H1 (cell line): ENCODE data around the gene TRIM15. TPM values are rescaled to one million over a fixed set of nuclear protein-coding genes. Genes with fewer than 3 reads are reported as not detected.

Experiments used
- CTCF ChIA-PET: fragments of 300-600 bp; sonication (Branson Sonifier 250); formaldehyde crosslinking; loops from one replicate; lab custom pipeline; 2021; ENCODE audit not compliant: partially characterized antibody; lab: Charles Lee
- POLR2A ChIA-PET: fragments of 300-600 bp; sonication (Branson Sonifier 250); formaldehyde crosslinking; loops from one replicate; lab custom pipeline; 2021; ENCODE audit warnings: inconsistent platforms; ENCODE audit not compliant: partially characterized antibody; lab: Charles Lee
- DNase-seq, 2 experiments: peaks; one replicate each; pipeline versions ENCODE4 v3.0.0 to v3.0.0-alpha.2; 2010 to 2022; ENCODE audit warnings: low spot score in 2 of 2, low read depth in 1 of 2, mixed read lengths in 1 of 2
- FAIRE-seq: peaks from 2 replicates; lab custom pipeline; 2011; peaks lifted over from hg19 to GRCh38; lab: Jason Lieb, UNC
- H2AFZ ChIP-seq: 2 replicates; pipeline ENCODE4 v1.8.1; 2012; ENCODE audit warnings: low read length, inconsistent platforms
- H2AK5ac ChIP-seq: 2 replicates; pipeline ENCODE4 v1.6.1; 2013; ENCODE audit warnings: low read depth, low read length
- H2BK120ac ChIP-seq: replicated peaks from 2 replicates; pipeline ENCODE3; 2013; ENCODE audit warnings: low read depth, low read length, inconsistent platforms
- H2BK12ac ChIP-seq: 2 replicates; pipeline ENCODE4 v1.6.1; 2013; ENCODE audit warnings: low read depth, low read length
- H2BK15ac ChIP-seq: 2 replicates; pipeline ENCODE4 v1.6.1; 2013; ENCODE audit warnings: low read length
- H2BK20ac ChIP-seq: 2 replicates; pipeline ENCODE4 v1.6.1; 2013; ENCODE audit warnings: low read length
- H2BK5ac ChIP-seq: 2 replicates; pipeline ENCODE4 v1.6.1; 2013; ENCODE audit warnings: low read depth, low read length
- H3K14ac ChIP-seq: 2 replicates; pipeline ENCODE4 v1.6.1; 2013; ENCODE audit warnings: inconsistent platforms; ENCODE audit not compliant: insufficient read length
- H3K18ac ChIP-seq: 2 replicates; pipeline ENCODE4 v1.6.1; 2013; ENCODE audit warnings: low read length; ENCODE audit errors: extremely low read depth
- H3K23ac ChIP-seq: 2 replicates; pipeline ENCODE4 v1.6.1; 2013; ENCODE audit warnings: inconsistent platforms; ENCODE audit not compliant: insufficient read length
- H3K23me2 ChIP-seq: 2 replicates; pipeline ENCODE4 v1.6.1; 2013; ENCODE audit warnings: low read depth, low read length
- H3K27ac ChIP-seq: 2 replicates; pipeline ENCODE4 v1.6.1; 2011; ENCODE audit warnings: low read depth, low read length, inconsistent platforms
- H3K27me3 ChIP-seq, 4 experiments: replicated peaks in 1 of 4; 1 replicate in 1 of 4; 2 replicates in 3 of 4; pipeline versions ENCODE4 v1.6.1 to v1.8.1; 2011 to 2013; ENCODE audit warnings: low read length in 3 of 4, mild to moderate bottlenecking in 3 of 4, inconsistent platforms in 2 of 4, mixed read lengths in 2 of 4, moderate library complexity in 1 of 4; ENCODE audit not compliant: control insufficient read depth in 3 of 4, insufficient read depth in 3 of 4; ENCODE audit errors: extremely low read depth in 1 of 4
- H3K36me3 ChIP-seq, 4 experiments: 2 replicates each; pipeline versions ENCODE4 v1.6.1 to v1.8.1; 2011 to 2013; ENCODE audit warnings: mild to moderate bottlenecking in 4 of 4, low read length in 3 of 4, moderate library complexity in 2 of 4, control low read depth in 1 of 4, inconsistent platforms in 1 of 4; ENCODE audit not compliant: insufficient read depth in 4 of 4, control insufficient read depth in 2 of 4
- H3K4ac ChIP-seq: replicated peaks from 2 replicates; pipeline ENCODE3; 2013; ENCODE audit warnings: low read length, low read depth, mixed read lengths, inconsistent platforms; ENCODE audit not compliant: insufficient read length
- H3K4me1 ChIP-seq, 4 experiments: replicated peaks in 1 of 4; 1 replicate in 1 of 4; 2 replicates in 3 of 4; pipeline versions ENCODE4 v1.6.1 to v1.8.1; 2011 to 2013; ENCODE audit warnings: low read length in 3 of 4, inconsistent platforms in 2 of 4, mixed read lengths in 1 of 4; ENCODE audit not compliant: insufficient read depth in 4 of 4, control insufficient read depth in 3 of 4
- H3K4me2 ChIP-seq, 2 experiments: 2 replicates each; pipeline versions ENCODE4 v1.6.1 to v1.8.1; 2011 to 2013; ENCODE audit warnings: low read depth in 2 of 2, low read length in 2 of 2, control low read depth in 1 of 2, inconsistent platforms in 1 of 2, mild to moderate bottlenecking in 1 of 2; ENCODE audit not compliant: insufficient read depth in 1 of 2
- H3K4me3 ChIP-seq, 4 experiments: fragments of 200-600, 300-600 bp in 1 of 4; sonication (generic), shearing (Covaris generic), sonication (Bioruptor Twin) in 1 of 4; 2 replicates each; pipeline versions ENCODE4 v1.5.1 to v1.8.1; 2011 to 2016; ENCODE audit warnings: low read length in 4 of 4, low read depth in 3 of 4, control low read depth in 2 of 4, inconsistent platforms in 2 of 4, mild to moderate bottlenecking in 2 of 4, mixed read lengths in 1 of 4, moderate library complexity in 1 of 4; ENCODE audit not compliant: insufficient read depth in 2 of 4; ENCODE audit errors: extremely low read depth in 1 of 4
- H3K56ac ChIP-seq: replicated peaks from 2 replicates; pipeline ENCODE3; 2013; ENCODE audit warnings: low read depth, mild to moderate bottlenecking, mixed read lengths, low read length, inconsistent platforms; ENCODE audit not compliant: insufficient read length
- H3K79me1 ChIP-seq: 2 replicates; pipeline ENCODE4 v1.6.1; 2013; ENCODE audit warnings: low read depth, low read length, control low read depth
- H3K79me2 ChIP-seq, 2 experiments: 2 replicates each; pipeline versions ENCODE4 v1.6.1 to v1.8.1; 2012 to 2013; ENCODE audit warnings: low read length in 2 of 2, mild to moderate bottlenecking in 2 of 2, inconsistent platforms in 1 of 2; ENCODE audit not compliant: insufficient read depth in 2 of 2, control insufficient read depth in 1 of 2
- H3K9ac ChIP-seq, 4 experiments: replicated peaks in 1 of 4; 1 replicate in 1 of 4; 2 replicates in 3 of 4; pipeline versions ENCODE4 v1.6.1 to v1.8.1; 2011 to 2013; ENCODE audit warnings: low read depth in 3 of 4, low read length in 3 of 4, control low read depth in 2 of 4, mild to moderate bottlenecking in 2 of 4, moderate library complexity in 2 of 4, inconsistent platforms in 1 of 4; ENCODE audit errors: extremely low read depth in 1 of 4
- H3K9me3 ChIP-seq, 2 experiments: 2 replicates each; pipeline versions ENCODE4 v1.6.1 to v1.8.1; 2012 to 2013; ENCODE audit warnings: mild to moderate bottlenecking in 2 of 2, moderate library complexity in 2 of 2, control low read depth in 1 of 2, inconsistent platforms in 1 of 2, low read depth in 1 of 2, low read length in 1 of 2, mixed read lengths in 1 of 2; ENCODE audit not compliant: insufficient read depth in 2 of 2
- H4K20me1 ChIP-seq, 2 experiments: replicated peaks in 1 of 2; 2 replicates each; pipeline versions ENCODE3 to v1.8.1; 2011 to 2013; ENCODE audit warnings: inconsistent platforms in 2 of 2, low read length in 2 of 2, mild to moderate bottlenecking in 1 of 2; ENCODE audit not compliant: insufficient read depth in 2 of 2, control insufficient read depth in 1 of 2
- H4K5ac ChIP-seq: 2 replicates; pipeline ENCODE4 v1.6.1; 2013; ENCODE audit warnings: low read length, low read depth, mixed read lengths, inconsistent platforms; ENCODE audit not compliant: insufficient read length
- H4K8ac ChIP-seq: 2 replicates; pipeline ENCODE4 v1.8.0; 2013; ENCODE audit warnings: mild to moderate bottlenecking, moderate library complexity, low read length, inconsistent platforms; ENCODE audit not compliant: insufficient read depth; ENCODE audit errors: extremely low read depth
- H4K91ac ChIP-seq: replicated peaks from 2 replicates; pipeline ENCODE3; 2013; ENCODE audit warnings: low read length, mixed read lengths, inconsistent platforms; ENCODE audit not compliant: insufficient read length
- BRCA1 ChIP-seq: IDR thresholded peaks from 2 replicates; pipeline ENCODE4 v1.6.1; 2012; ENCODE audit warnings: low read depth, low read length, improper control_type of control experiment
- GABPA ChIP-seq: IDR thresholded peaks from 2 replicates; pipeline ENCODE4 v1.6.1; 2011; ENCODE audit warnings: mild to moderate bottlenecking, low read length, moderate library complexity, borderline replicate concordance; ENCODE audit not compliant: insufficient read depth
- GTF2F1 ChIP-seq: IDR thresholded peaks from 2 replicates; pipeline ENCODE4 v1.6.1; 2012; ENCODE audit warnings: low read depth, low read length, improper control_type of control experiment, borderline replicate concordance
- HDAC6 ChIP-seq: IDR thresholded peaks from one replicate; pipeline ENCODE4 v1.7.1; 2012; ENCODE audit warnings: low read depth, mild to moderate bottlenecking, inconsistent platforms, low read length, moderate library complexity
- WGBS, 2 experiments: shearing (Covaris generic) in 1 of 2; methylation state at CpG; one replicate each; pipeline versions ENCODE4 v1.1.6 to v1.1.7; 2013 to 2015; ENCODE audit warnings: low lambda C conversion rate in 2 of 2, mixed read lengths in 2 of 2, inconsistent platforms in 1 of 2, low coverage in 1 of 2, missing lambda C conversion rate in 1 of 2; ENCODE audit not compliant: insufficient replicate concordance in 2 of 2, insufficient coverage in 1 of 2, insufficient read length in 1 of 2; ENCODE audit errors: extremely low coverage in 1 of 2, missing lambda C conversion rate in 1 of 2; 5-methylcytosine and 5-hydroxymethylcytosine counted together
- polyA plus RNA-seq, 7 experiments: library from polyadenylated mRNA; depleted of rRNA in 3 of 7; stranded (reverse) in 5 of 7; unstranded in 2 of 7; fragments of >200 nt in 5 of 7; fragments of 200-250 nt in 2 of 7; gene quantifications; 1 replicate in 5 of 7; 2 replicates in 1 of 7; 4 replicates in 1 of 7; pipeline versions ENCODE4 v1.2.1 to v1.2.3, GENCODE V29; 2011 to 2013; ENCODE audit warnings: missing spikeins in 2 of 7, mixed read lengths in 2 of 7
- total RNA-seq: library from RNA; stranded (reverse); fragmentation: NEBNext Ultra II Directional; extraction: Animal tissue kit (Norgen Biotek cat#: 25700); gene quantifications from 2 replicates; pipeline ENCODE4 v1.2.1, GENCODE V29; 2021

TRIM15 gene
- total and polyA plus RNA-seq, 2 of the 8 experiments (the other 6 are each of a cell fraction or from before 2014, with no cell fraction given) = 0.18 to 0.48 TPM

DNA sequence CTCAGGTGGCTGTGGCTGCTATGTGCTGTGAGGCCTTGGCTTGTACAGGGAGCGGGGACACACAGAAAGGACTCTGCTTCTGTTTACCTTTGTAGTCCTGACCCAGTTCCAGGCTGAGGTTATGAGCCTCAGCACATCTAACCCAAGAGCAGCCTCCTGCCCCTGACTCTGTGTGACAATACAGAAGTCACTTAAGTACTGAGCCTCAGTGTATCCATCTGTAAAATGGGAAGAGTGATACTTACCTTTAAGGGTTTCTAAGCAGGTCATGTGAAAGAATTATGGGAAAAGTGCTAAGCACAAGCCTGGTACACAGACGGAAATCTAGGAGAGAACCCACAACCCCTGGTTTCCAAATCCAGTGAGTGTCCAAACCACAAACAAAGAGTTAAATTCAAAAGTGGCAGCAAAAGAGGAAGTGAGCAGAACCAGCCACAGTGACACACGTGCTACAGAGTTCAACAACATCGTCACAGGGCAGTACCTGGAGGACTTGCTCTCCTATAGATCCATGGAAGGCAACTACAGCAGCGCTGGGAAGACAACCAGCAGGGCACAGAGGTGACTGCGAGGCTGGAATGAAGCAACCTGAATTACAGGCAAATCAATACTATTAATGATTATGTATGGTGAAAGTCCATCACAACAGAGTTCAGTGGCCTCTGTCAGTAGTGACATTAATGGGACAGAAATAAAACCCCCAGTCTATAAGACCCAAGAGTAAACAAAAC, 37.4 kb downstream of the TRIM15 start:
- H2BK12ac ChIP-seq = no peak overlapping the region
- H3K56ac ChIP-seq = no peak overlapping the region
- no peak overlapping the region; the same call in 1 of the 2 replicates for H2BK5ac ChIP-seq
- no peak for DNase-seq
- H3K14ac ChIP-seq = no peak overlapping the region
- no peaks in the 10 kb centered on the region for H3K23me2 ChIP-seq
- no peak overlapping the region; a peak in 1 of 4 replicates for H3K4me2 ChIP-seq
- H3K4ac ChIP-seq = no peak overlapping the region
- no peaks in the 10 kb centered on the region for H3K27me3 ChIP-seq
- no peak for FAIRE-seq
- H4K20me1 ChIP-seq = peaks cover 4 to 10% of the 10 kb centered on the region in 2 experiments
- H2AK5ac ChIP-seq = no peak overlapping the region
- ChIA-PET CTCF (no interaction called here), POLR2A (no interaction called here)
- no peak overlapping the region for H4K5ac ChIP-seq
- no peak overlapping the region for H3K23ac ChIP-seq
- H3K79me1 ChIP-seq = no peaks in the 10 kb centered on the region; the same call in 1 of the 2 replicates
- H2BK120ac ChIP-seq = no peak overlapping the region
- no peak overlapping the region for H4K91ac ChIP-seq
- TF ChIP-seq GABPA (no peak), GTF2F1 (no peak), BRCA1 (no peak), HDAC6 (no peak)
- H2AFZ ChIP-seq = no peak overlapping the region
- H2BK20ac ChIP-seq = no peak overlapping the region
- H4K8ac ChIP-seq = no peak overlapping the region
- peaks cover 0 to 6% (median 3%) of the 10 kb centered on the region in 4 experiments; a peak in 2 of 7 replicates for H3K4me1 ChIP-seq
- H3K4me3 ChIP-seq = no peak overlapping the region
- H3K9me3 ChIP-seq = no peaks in the 10 kb centered on the region
- H3K36me3 ChIP-seq = peaks cover 12 to 35% (median 28%) of the 10 kb centered on the region in 4 experiments; a peak in 7 of 8 replicates
- no peak overlapping the region for H3K27ac ChIP-seq
- H3K79me2 ChIP-seq = peaks cover 0 to 21% of the 10 kb centered on the region in 2 experiments; a peak in 2 of 4 replicates
- WGBS, 2 experiments = 93% methylated on average over 6 of the region's 6 CpGs; no CpG with 5 or more reads in 1 of the 2 experiments
- H3K18ac ChIP-seq = no peak overlapping the region
- no peak overlapping the region for H2BK15ac ChIP-seq
- no peak overlapping the region for H3K9ac ChIP-seq
